ENCODE data around the gene ILK.

The ILK gene

GRCh38 chr11:6578134-6578533 is 25.4 kb upstream of the ILK start:
- TF ChIP-seq, protein P1, sequence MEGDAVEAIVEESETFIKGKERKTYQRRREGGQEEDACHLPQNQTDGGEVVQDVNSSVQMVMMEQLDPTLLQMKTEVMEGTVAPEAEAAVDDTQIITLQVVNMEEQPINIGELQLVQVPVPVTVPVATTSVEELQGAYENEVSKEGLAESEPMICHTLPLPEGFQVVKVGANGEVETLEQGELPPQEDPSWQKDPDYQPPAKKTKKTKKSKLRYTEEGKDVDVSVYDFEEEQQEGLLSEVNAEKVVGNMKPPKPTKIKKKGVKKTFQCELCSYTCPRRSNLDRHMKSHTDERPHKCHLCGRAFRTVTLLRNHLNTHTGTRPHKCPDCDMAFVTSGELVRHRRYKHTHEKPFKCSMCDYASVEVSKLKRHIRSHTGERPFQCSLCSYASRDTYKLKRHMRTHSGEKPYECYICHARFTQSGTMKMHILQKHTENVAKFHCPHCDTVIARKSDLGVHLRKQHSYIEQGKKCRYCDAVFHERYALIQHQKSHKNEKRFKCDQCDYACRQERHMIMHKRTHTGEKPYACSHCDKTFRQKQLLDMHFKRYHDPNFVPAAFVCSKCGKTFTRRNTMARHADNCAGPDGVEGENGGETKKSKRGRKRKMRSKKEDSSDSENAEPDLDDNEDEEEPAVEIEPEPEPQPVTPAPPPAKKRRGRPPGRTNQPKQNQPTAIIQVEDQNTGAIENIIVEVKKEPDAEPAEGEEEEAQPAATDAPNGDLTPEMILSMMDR (IDR thresholded peaks at IDR 0.05; ENCODE audit: control extremely low read depth, extremely low read depth, low read depth, missing control alignments) = no peak
- ChIA-PET CTCF (interaction anchor here (0.7 to 1.6 kb wide), 3 partner anchors 9 to 134 kb away, joined by 3 to 4 read pairs (median 3); no protein-coding TSS in a partner anchor), POLR2A (no interaction called here)
- no peak for DNase-seq (ENCODE audit: extremely low spot score)

- ChIA-PET POLR2A (no interaction called here), CTCF (interaction anchor here (1.1 to 2.1 kb wide), 4 partner anchors 14 to 136 kb away, joined by 3 to 6 read pairs (median 4); no protein-coding TSS in a partner anchor)
- no peak for DNase-seq (ENCODE audit: extremely low spot score)
- TF ChIP-seq, protein P1 (IDR thresholded peaks at IDR 0.05; ENCODE audit: control extremely low read depth, extremely low read depth, low read depth, missing control alignments) = no peak
Measured at GRCh38 chr11:6579681-6580080, 23.9 kb upstream of the ILK start.

DNA sequence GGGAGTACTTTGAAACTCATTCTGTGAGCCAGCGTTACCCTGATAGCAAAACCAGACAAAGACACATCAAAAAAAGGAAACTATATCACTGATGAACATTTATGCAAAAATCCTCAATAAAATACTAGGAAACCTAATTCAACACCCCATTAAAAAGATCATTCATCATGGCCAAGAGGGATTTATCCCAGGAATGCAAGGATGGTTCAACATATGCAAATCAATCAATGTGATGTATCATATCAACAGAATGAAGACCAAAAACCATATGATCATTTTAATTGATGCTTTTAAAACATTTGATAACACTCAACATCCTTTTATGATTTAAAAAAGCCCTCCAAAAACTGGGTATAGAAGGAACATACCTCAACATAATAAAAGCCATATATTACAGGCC is 20.0 kb upstream of the ILK start:
- ChIA-PET POLR2A (no interaction called here), CTCF (no interaction called here)
- DNase-seq (ENCODE audit: extremely low spot score) = no peak
- TF ChIP-seq, protein P1 (IDR thresholded peaks at IDR 0.05; ENCODE audit: control extremely low read depth, extremely low read depth, low read depth, missing control alignments) = no peak

DNA sequence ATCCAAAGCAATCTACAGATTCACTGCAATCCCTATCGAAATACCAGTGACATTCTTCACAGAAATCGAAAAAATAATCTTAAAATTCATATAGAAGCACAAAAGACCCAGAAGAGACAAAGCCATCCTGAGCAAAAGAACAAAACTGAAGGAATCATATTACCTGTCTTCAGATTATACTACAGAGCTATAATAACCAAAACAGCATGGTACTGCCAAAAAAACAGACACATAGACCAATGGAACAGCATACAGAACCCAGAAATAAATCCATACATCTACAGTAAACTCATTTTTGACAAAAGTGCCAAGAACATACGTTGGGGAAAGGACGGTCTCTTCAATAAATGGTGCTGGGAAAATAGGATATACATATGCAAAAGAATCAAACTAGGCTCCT is 19.0 kb upstream of the ILK start:
- TF ChIP-seq, protein P1 (IDR thresholded peaks at IDR 0.05; ENCODE audit: control extremely low read depth, extremely low read depth, low read depth, missing control alignments) = no peak
- POLR2A ChIA-PET = no interaction called here
- CTCF ChIA-PET = no interaction called here
- no peak for DNase-seq (ENCODE audit: extremely low spot score)

- DNase-seq (ENCODE audit: extremely low spot score) = no peak
- TF ChIP-seq, protein P1 (IDR thresholded peaks at IDR 0.05; ENCODE audit: control extremely low read depth, extremely low read depth, low read depth, missing control alignments) = no peak
- ChIA-PET CTCF (interaction anchor here (1.0 to 1.4 kb wide), 4 partner anchors 10 to 97 kb away, joined by 3 to 10 read pairs (median 4); no protein-coding TSS in a partner anchor), POLR2A (interaction anchor here (0.6 kb wide), 1 partner anchor 80 kb away, joined by 5 read pairs; no protein-coding TSS in a partner anchor)
Measured at GRCh38 chr11:6586434-6587359, 16.9 kb upstream of the ILK start.

- TF ChIP-seq, protein P1 (IDR thresholded peaks at IDR 0.05; ENCODE audit: control extremely low read depth, extremely low read depth, low read depth, missing control alignments) = no peak
- no peak for DNase-seq (ENCODE audit: extremely low spot score)
- CTCF ChIA-PET = interaction anchor here (1.0 to 1.4 kb wide), 4 partner anchors 9 to 97 kb away, joined by 3 to 10 read pairs (median 4); no protein-coding TSS in a partner anchor
- POLR2A ChIA-PET = no interaction called here
Measured at GRCh38 chr11:6587360-6587953, 16.1 kb upstream of the ILK start.
